Neural cell (in vitro differentiated cells): ENCODE results near the gene OR2A2. TPM values are rescaled to one million over a fixed set of nuclear protein-coding genes. Genes with fewer than 3 reads are reported as not detected.

Source experiments
- H2AFZ ChIP-seq: fragments of 200-600, 300-800 bp; sonication (generic), shearing (Covaris generic); 2 replicates; pipeline ENCODE4 v1.6.0; 2014; ENCODE audit warnings: low read depth, mild to moderate bottlenecking, antibody characterized with exemption, low read length, moderate library complexity
- H3F3A ChIP-seq: fragments of 200-600 bp; shearing (Covaris generic); 2 replicates; pipeline ENCODE4 v1.6.1; 2016; ENCODE audit warnings: mild to moderate bottlenecking, moderate library complexity, mixed read lengths, antibody characterized with exemption, low read length; ENCODE audit not compliant: insufficient read depth, poor library complexity, severe bottlenecking
- H3K27ac ChIP-seq: fragments of 200-600, 300-800 bp; sonication (generic), shearing (Covaris generic); 2 replicates; pipeline ENCODE4 v1.5.1; 2014; ENCODE audit warnings: mild to moderate bottlenecking, low read length, moderate library complexity
- H3K27me3 ChIP-seq: fragments of 300-800, 200-600 bp; sonication (generic), shearing (Covaris generic); 2 replicates; pipeline ENCODE4 v1.6.0; 2014; ENCODE audit warnings: mild to moderate bottlenecking, low read depth, low read length, moderate library complexity; ENCODE audit not compliant: insufficient read depth
- H3K36me3 ChIP-seq: fragments of 300-800, 200-600 bp; sonication (generic), shearing (Covaris generic); 2 replicates; pipeline ENCODE4 v1.5.1; 2014; ENCODE audit warnings: mild to moderate bottlenecking, antibody characterized with exemption, low read length, moderate library complexity; ENCODE audit not compliant: insufficient read depth
- H3K4me2 ChIP-seq: fragments of 300-800, 200-600 bp; sonication (generic), shearing (Covaris generic); 2 replicates; pipeline ENCODE4 v1.6.0; 2014; ENCODE audit warnings: mild to moderate bottlenecking, low read length
- H3K4me3 ChIP-seq: fragments of 300-800, 200-600 bp; sonication (generic), shearing (Covaris generic); 2 replicates; pipeline ENCODE4 v1.5.1; 2014; ENCODE audit warnings: mild to moderate bottlenecking, low read length, moderate library complexity
- H3K79me2 ChIP-seq: fragments of 200-600 bp; shearing (Covaris generic); replicated peaks from 2 replicates; pipeline ENCODE4 v1.6.0; 2014; ENCODE audit warnings: mild to moderate bottlenecking, low read length, moderate library complexity; ENCODE audit not compliant: insufficient read depth
- H3K9ac ChIP-seq: fragments of 300-800, 200-600 bp; sonication (generic), shearing (Covaris generic); 2 replicates; pipeline ENCODE4 v1.6.1; 2016; ENCODE audit warnings: mild to moderate bottlenecking, low read length, mixed read lengths
- H3K9me2 ChIP-seq: fragments of 200-600 bp; shearing (Covaris generic); 2 replicates; pipeline ENCODE4 v1.6.1; 2016; ENCODE audit warnings: mild to moderate bottlenecking, low read length, mixed read lengths; ENCODE audit not compliant: insufficient read depth
- H3K9me3 ChIP-seq: fragments of 200-600, 300-800 bp; sonication (generic), shearing (Covaris generic); 2 replicates; pipeline ENCODE4 v1.6.1; 2016; ENCODE audit warnings: mild to moderate bottlenecking, mixed run types, low read length, moderate library complexity, mixed read lengths
- H4K20me1 ChIP-seq: fragments of 200-600 bp; shearing (Covaris generic); 2 replicates; pipeline ENCODE4 v1.6.1; 2016; ENCODE audit warnings: mild to moderate bottlenecking, mixed run types; ENCODE audit not compliant: insufficient read depth
- CTCF ChIP-seq: fragments of 450-650 bp; IDR thresholded peaks from 2 replicates; pipeline ENCODE4 v1.5.1; 2014; ENCODE audit warnings: antibody characterized with exemption, mild to moderate bottlenecking, moderate library complexity; ENCODE audit not compliant: poor library complexity, severe bottlenecking
- EP300 ChIP-seq: fragments of 450-650 bp; conservative IDR thresholded peaks from 2 replicates; pipeline ENCODE4 v1.6.1; 2014; ENCODE audit warnings: antibody characterized with exemption, mild to moderate bottlenecking, moderate library complexity; ENCODE audit not compliant: poor library complexity, severe bottlenecking
- EZH2 ChIP-seq: fragments of 200-600, 300-800 bp; shearing (Covaris generic), sonication (generic); IDR thresholded peaks from 2 replicates; pipeline ENCODE4 v1.6.1; 2014; ENCODE audit warnings: antibody characterized with exemption, low read length, borderline replicate concordance, mild to moderate bottlenecking; ENCODE audit not compliant: insufficient read depth, poor library complexity, severe bottlenecking
- MXI1 ChIP-seq: fragments of 450-650 bp; conservative IDR thresholded peaks from 2 replicates; pipeline ENCODE4 v1.6.1; 2014; ENCODE audit warnings: antibody characterized with exemption, mild to moderate bottlenecking; ENCODE audit not compliant: poor library complexity, severe bottlenecking
- POLR2AphosphoS5 ChIP-seq: IDR thresholded peaks from 2 replicates; pipeline ENCODE4 v1.6.1; 2012
- RAD21 ChIP-seq: fragments of 450-650 bp; conservative IDR thresholded peaks from 2 replicates; pipeline ENCODE4 v1.6.1; 2014; ENCODE audit warnings: antibody characterized with exemption, mild to moderate bottlenecking, moderate library complexity
- SMC3 ChIP-seq: fragments of 450-650 bp; conservative IDR thresholded peaks from 2 replicates; pipeline ENCODE4 v1.6.1; 2014; ENCODE audit warnings: antibody characterized with exemption, mild to moderate bottlenecking, moderate library complexity; ENCODE audit not compliant: poor library complexity
- TAF1 ChIP-seq: IDR thresholded peaks from 2 replicates; pipeline ENCODE4 v1.6.1; 2012; ENCODE audit warnings: low read depth
- polyA plus RNA-seq: library from polyadenylated mRNA; depleted of rRNA; stranded (reverse); fragments of >200 nt; gene quantifications from 2 replicates; pipeline ENCODE4 v1.2.3, GENCODE V29; 2014
- TF ChIP-seq, protein P1 (sequence below): IDR thresholded peaks from 2 replicates; pipeline ENCODE4 v1.6.1; 2012; ENCODE audit warnings: borderline replicate concordance

Gene OR2A2
- polyA plus RNA-seq, 1 donor from 2014 or later, result not detected

GRCh38 chr7:144069953-144070352 is 39.4 kb upstream of the OR2A2 start:
- Histone ChIP-seq H3K27ac (no peak overlapping the region), H3K27me3 (no peaks in the 10 kb centered on the region), H2AFZ (no peak overlapping the region), H3K9me3 (no peaks in the 10 kb centered on the region), H3F3A (no peaks in the 10 kb centered on the region), H3K4me3 (no peak overlapping the region), H3K79me2 (no peaks in the 10 kb centered on the region), H3K9ac (no peak overlapping the region), H3K36me3 (no peaks in the 10 kb centered on the region), H3K4me2 (no peak overlapping the region), H3K9me2 (no peaks in the 10 kb centered on the region), H4K20me1 (no peaks in the 10 kb centered on the region)
- TF ChIP-seq CTCF (no peak), EZH2 (no peak), SMC3 (no peak), TAF1 (no peak), MXI1 (no peak), POLR2AphosphoS5 (no peak), EP300 (no peak), RAD21 (no peak)
- TF ChIP-seq, protein P1, sequence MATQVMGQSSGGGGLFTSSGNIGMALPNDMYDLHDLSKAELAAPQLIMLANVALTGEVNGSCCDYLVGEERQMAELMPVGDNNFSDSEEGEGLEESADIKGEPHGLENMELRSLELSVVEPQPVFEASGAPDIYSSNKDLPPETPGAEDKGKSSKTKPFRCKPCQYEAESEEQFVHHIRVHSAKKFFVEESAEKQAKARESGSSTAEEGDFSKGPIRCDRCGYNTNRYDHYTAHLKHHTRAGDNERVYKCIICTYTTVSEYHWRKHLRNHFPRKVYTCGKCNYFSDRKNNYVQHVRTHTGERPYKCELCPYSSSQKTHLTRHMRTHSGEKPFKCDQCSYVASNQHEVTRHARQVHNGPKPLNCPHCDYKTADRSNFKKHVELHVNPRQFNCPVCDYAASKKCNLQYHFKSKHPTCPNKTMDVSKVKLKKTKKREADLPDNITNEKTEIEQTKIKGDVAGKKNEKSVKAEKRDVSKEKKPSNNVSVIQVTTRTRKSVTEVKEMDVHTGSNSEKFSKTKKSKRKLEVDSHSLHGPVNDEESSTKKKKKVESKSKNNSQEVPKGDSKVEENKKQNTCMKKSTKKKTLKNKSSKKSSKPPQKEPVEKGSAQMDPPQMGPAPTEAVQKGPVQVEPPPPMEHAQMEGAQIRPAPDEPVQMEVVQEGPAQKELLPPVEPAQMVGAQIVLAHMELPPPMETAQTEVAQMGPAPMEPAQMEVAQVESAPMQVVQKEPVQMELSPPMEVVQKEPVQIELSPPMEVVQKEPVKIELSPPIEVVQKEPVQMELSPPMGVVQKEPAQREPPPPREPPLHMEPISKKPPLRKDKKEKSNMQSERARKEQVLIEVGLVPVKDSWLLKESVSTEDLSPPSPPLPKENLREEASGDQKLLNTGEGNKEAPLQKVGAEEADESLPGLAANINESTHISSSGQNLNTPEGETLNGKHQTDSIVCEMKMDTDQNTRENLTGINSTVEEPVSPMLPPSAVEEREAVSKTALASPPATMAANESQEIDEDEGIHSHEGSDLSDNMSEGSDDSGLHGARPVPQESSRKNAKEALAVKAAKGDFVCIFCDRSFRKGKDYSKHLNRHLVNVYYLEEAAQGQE, result no peak

- no peak overlapping the region for H3K27ac ChIP-seq
- no peak overlapping the region for H3K9ac ChIP-seq
- no peaks in the 10 kb centered on the region for H3F3A ChIP-seq
- H4K20me1 ChIP-seq, result no peaks in the 10 kb centered on the region
- no peak overlapping the region for H3K4me3 ChIP-seq
- TF ChIP-seq EZH2 (no peak), EP300 (no peak), RAD21 (no peak), MXI1 (no peak), SMC3 (no peak), TAF1 (no peak), CTCF (no peak), POLR2AphosphoS5 (no peak)
- TF ChIP-seq, protein P1, result no peak
- H3K4me2 ChIP-seq, result no peak overlapping the region
- H3K9me2 ChIP-seq, result no peaks in the 10 kb centered on the region
- H3K9me3 ChIP-seq, result no peaks in the 10 kb centered on the region
- H3K79me2 ChIP-seq, result no peaks in the 10 kb centered on the region
- H3K36me3 ChIP-seq, result no peaks in the 10 kb centered on the region
- H2AFZ ChIP-seq, result no peak overlapping the region
- H3K27me3 ChIP-seq, result no peaks in the 10 kb centered on the region
These were observed 35.0 kb upstream of the OR2A2 start for GRCh38 chr7:144074374-144074773.
